Adrenal gland (tissue), 5 donors: Measurements from ENCODE around the gene RPL19.

Source experiments
- POLR2A ChIP-seq, 2 donors: fragments of 450-650 bp; IDR thresholded peaks; one replicate each; pipeline ENCODE4 v1.6.1; 2017; ENCODE audit warnings: antibody characterized with exemption in 2 of 2, mild to moderate bottlenecking in 2 of 2, moderate library complexity in 1 of 2
- TF ChIP-seq, protein P1 (sequence below), 6 experiments: fragments of 450-650 bp in 4 of 6; fragments of 200-600 bp in 2 of 6; sonication (generic) in 1 of 6; IDR thresholded peaks; 1 replicate in 5 of 6; 2 replicates in 1 of 6; pipeline versions ENCODE4 v1.5.1 to v1.8.0; 2016 to 2021; ENCODE audit warnings: antibody characterized with exemption in 6 of 6, mild to moderate bottlenecking in 2 of 6, moderate library complexity in 1 of 6
- donor health status: DM: no; HTN: no; CAD: no.

DNA sequence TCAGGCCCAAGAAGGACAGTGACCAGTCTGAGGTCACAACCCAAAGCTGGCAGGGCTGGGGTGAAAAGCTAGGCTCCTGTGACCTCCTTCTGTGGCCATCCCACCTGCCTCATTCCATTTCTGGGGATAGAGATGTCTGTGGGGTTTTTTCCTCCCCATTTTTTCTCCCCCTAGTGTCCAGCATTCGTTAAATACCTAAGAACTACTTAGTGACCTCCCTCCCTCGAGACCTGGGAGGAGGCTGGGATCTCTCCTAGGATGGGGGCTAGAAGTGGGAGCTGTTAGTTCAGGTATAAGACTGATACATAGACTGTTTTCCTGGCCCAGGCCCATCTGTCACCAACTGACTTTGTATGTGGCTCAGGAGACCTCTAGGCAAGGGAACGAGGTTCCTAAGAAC, 46.2 kb downstream of the RPL19 start:
- TF ChIP-seq, protein P1, sequence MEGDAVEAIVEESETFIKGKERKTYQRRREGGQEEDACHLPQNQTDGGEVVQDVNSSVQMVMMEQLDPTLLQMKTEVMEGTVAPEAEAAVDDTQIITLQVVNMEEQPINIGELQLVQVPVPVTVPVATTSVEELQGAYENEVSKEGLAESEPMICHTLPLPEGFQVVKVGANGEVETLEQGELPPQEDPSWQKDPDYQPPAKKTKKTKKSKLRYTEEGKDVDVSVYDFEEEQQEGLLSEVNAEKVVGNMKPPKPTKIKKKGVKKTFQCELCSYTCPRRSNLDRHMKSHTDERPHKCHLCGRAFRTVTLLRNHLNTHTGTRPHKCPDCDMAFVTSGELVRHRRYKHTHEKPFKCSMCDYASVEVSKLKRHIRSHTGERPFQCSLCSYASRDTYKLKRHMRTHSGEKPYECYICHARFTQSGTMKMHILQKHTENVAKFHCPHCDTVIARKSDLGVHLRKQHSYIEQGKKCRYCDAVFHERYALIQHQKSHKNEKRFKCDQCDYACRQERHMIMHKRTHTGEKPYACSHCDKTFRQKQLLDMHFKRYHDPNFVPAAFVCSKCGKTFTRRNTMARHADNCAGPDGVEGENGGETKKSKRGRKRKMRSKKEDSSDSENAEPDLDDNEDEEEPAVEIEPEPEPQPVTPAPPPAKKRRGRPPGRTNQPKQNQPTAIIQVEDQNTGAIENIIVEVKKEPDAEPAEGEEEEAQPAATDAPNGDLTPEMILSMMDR (IDR thresholded peaks at IDR 0.05) = no peak
- TF ChIP-seq POLR2A (IDR thresholded peaks at IDR 0.05) = no peak
